Left forelimb (tissue), 1 donor: ENCODE results near the gene TMSB10.
"Not testable (repeated sequence)": the region's sequence is repeated elsewhere in the genome, so short reads cannot be mapped to it uniquely, and the experiment has no call there.

Experiments used
- DNase-seq: peaks from one replicate; pipeline ENCODE4 v3.0.0-alpha.2; 2018; ENCODE audit warnings: low spot score

TMSB10 gene

GRCh38 chr2:84940088-84940470 lies 34.6 kb downstream of the TMSB10 start:
- DNase-seq = no peak

- no peak for DNase-seq
These were observed 35.5 kb downstream of the TMSB10 start for GRCh38 chr2:84940831-84941412.

DNA sequence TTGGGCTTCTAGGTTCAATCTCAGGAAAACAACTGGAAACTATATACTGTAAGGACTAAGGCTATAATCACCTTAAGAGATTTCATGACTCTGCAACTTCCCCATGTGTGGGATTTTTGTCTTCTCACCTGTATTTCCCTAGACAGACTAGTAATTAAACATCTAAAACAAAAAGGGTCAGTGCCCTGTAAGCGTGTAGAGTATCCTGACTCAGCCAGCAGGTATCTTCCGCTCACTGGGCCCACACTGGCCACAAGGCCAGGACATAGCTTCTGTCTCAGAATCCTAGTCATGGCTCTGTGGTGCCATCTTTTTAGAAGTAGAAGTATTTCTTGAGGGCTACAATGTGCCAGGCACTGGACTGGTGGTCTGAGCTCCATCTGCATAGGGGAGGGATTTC lies 36.7 kb downstream of the TMSB10 start:
- DNase-seq = no peak

- DNase-seq = no peak
These were observed 37.5 kb downstream of the TMSB10 start for GRCh38 chr2:84942964-84943421.

DNA sequence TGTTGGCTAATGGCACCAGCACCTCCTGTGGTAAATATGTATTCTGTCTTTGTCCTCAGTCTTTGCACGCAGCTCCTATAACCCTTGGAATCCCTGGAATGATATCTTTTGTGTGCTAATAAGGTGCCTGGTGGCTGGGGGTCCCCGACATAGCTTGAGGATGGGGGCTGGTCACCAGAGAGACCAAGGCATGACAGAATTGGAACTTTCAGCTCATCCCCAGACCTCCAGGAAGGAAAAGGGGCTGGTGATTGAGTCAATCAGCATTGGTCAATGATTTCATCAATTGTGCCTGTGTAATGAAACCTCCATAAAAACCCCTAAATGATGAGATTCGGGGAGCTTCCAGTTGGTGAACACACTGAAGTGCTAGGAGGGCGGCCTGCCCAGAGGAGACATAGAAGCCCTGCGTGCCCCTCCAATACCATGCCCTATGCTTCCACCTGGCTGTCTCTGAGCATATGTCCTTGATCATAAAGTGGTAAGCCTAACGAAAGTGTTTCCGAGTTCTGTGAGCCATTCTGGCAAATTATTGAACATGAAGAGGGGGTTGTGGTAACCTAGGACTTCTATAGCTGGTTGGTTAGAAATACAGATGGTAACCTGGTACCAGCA lies 38.9 kb downstream of the TMSB10 start:
- no peak for DNase-seq

GRCh38 chr2:84945838-84946203 lies 40.4 kb downstream of the TMSB10 start:
- DNase-seq = not testable (repeated sequence)

- DNase-seq = no peak
These were observed 41.0 kb downstream of the TMSB10 start for GRCh38 chr2:84946204-84947009.

GRCh38 chr2:84947010-84947593 lies 41.6 kb downstream of the TMSB10 start:
- no peak for DNase-seq

DNA sequence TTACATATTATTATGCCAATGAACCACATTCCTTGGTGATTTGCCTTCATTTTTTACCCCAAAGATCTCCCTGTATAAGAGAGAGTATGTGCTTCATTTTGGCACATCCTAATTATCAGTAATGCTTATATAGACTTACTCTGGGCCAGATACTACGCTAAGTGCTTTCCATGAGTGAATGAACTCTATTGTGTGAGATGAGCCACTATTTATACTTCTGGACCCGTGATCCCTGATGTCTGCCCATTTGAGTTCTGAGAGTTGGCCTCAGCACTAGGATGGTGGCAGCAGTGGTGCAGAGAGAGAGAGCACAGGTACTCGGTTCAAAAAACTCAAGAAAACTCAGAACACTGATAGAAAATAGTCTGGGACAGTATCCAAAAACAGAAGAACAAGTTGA lies 48.1 kb downstream of the TMSB10 start:
- DNase-seq = no peak

DNA sequence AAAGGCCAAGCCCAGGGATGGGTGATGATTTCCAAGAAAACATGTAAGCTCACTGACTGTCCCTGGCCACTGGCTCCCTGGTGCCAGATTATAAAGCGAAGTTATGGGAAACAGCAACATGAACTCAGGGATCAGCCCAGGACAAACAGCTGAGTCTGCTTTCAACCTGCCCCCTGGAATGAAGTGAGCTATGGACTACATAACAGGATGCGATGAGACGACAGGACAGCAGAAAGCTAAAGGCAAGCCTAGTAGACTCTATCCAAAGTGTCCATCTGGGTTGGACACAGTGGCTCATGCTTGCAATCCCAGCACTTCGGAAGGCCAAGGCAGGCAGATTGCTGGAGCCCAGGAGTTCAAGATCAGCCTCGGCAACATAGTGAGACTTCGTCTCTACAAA lies 48.9 kb downstream of the TMSB10 start:
- no peak for DNase-seq
